GM19023 (cell line): ENCODE results near the gene SESN2.

Source experiments
- ATAC-seq: cut with Tn5 transposase; IDR thresholded peaks from one replicate; pipeline ENCODE4 v1.9.1; 2021; ENCODE audit warnings: mild to moderate bottlenecking, moderate library complexity; ENCODE audit not compliant: unreplicated experiment

SESN2 gene

DNA sequence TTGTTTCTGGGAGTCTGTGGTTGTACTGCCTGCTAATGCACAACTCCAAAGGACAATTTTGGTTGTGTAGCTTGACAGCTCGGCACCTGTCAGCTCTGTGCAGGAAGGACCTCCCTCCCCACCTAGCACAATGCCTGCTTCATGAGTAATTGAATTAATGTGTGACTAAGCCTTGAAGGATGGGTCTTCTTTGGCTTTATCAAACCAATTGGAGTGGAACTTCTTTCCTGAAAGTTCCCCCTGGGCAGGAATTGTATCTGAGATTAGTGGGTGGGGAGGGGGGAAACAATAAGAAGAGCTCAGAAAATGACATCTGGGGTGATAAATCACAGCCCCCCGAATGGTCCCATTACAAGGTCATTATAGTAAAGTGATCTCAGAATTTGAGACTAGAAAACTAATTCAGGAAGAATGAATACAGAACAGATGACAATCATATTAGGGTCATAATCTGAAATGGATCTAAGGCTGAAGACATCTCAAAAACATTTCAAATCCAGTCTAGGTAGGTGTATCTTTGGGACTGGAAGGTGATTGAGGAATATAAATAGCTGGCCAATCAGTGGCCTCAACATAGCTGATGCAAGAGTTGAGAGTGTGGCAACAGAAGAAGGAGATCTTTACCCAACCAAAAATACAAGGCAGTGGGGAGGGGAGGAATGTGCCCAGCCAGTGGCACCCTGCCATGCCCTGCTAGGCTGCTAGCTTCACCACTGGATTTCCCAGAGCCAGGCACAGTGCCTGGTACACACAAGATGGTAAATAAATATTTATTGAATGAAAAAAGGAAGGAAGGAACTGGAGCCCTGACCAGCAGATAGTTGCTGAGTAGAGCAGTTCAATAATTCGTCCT, 10.1 kb upstream of the SESN2 start:
- ATAC-seq, result no peak

DNA sequence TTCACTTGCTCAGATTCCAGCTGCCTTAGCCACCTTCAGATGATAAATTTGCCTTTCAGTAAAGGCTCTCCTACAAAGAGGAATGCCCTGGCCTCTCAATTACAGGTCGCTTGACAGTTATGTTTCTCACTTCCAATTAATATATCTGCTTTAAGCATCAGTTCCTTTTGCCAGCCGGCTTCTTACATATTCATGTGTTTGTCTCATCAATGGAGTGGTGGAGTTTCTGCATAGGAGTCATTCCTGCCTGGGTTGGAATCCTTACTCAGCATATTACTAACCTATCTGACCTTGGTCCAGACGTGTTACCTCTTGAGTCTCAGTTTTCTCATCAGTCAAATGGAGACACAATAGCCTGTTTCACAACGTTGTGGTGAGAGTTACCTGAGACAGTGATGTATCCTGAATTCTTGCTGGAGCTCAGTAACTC, 9.4 kb upstream of the SESN2 start:
- no peak for ATAC-seq

GRCh38 chr1:28256197-28256827, 3.0 kb upstream of the SESN2 start:
- no peak for ATAC-seq

DNA sequence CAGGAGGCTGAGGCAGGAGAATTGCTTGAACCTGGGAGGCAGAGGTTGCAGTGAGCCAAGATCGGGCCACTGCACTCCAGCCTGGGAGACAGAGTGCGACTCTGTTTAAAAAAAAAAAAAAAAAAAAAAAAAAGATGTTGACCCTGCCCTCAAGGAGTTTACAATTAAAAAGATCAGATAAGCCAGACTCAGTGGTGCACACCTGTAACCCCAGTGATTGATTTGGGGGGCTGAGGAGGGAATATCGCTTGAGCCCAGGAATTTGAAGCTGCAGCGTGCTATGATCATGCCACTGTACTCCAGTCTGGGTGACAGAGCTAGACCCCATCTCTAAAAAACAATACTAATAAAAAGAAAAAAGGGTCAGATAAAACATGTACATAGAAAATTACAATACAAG, 1.6 kb upstream of the SESN2 start:
- no peak for ATAC-seq

DNA sequence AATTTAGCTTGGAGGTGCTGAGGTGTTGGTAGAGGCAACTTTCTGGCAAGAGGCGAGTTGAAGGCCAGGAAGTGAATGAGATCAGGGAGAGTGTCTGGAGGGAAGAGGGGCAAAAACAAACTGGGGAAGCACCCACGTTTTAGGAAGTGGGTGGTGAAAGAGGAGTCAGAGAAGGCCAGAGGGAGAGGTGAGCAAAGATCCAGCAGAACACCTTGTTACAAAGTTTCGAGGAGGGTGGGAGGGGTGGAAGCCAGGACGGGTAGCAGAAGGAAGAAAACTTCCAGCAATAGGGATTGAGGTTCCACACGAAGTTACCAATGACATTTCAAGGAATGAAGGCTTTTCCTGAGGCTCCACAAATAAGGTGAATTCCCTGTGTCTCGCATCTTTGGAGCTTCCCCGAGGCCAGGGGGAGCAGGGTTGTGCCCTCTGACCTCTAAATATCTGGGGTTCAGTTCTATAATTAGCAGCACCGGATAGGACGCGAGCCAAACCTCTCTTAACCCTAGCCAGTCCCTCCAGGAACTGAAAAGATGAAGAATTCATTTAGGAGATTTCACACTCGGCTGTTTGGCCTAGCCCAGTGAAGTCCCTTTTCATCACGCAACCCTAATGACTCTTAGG, 578 bp upstream of the SESN2 start:
- no peak for ATAC-seq

DNA sequence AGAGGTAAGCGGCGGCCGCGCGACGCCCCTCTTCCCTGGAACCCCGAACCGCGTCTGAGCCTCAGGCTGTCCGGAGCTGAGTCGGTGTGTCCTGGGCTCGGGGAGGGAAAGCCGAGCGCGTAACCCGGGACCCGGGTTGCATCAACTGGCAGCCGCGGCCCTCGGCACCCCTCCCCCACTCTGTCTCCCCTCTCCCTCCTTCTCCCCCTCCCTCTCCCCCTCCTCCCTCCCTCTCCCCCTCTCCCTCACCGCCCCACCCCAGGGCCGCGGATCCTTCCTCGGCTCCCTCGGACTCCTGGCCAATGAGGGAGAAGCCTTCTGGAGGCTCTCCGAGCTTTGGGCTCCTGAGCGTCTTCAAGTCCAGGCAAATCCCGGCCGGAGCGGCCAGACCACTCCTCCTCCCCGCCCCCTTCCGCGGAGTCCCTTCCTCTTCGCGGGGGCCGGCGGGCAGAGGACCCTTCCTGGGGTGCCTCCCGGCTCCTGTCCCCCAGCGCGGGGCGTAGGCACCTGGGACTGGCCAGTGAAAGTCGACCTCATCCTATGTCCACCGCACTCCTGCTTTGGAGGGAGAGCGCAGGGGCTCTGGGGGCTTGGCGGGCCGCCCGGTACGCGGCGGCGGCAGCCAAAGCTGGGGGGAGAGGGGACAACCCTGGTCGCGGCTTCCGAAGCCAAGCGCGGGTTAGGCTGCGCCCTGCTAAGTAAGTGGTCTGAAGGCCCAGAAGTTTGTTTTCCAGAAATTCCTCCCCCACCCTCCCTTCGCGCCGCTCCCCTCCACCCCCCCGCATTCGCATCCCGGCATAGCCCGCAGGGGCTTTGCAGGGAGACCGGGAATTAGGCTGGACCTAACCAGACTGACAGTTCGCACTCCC, 850 bp downstream of the SESN2 start:
- peak; percentile 6 for ATAC-seq

- ATAC-seq, result no peak
Measured at GRCh38 chr1:28260803-28261174, 1.5 kb downstream of the SESN2 start.

GRCh38 chr1:28264897-28265296, 5.6 kb downstream of the SESN2 start:
- ATAC-seq, result no peak

GRCh38 chr1:28265577-28265976, 6.3 kb downstream of the SESN2 start:
- no peak for ATAC-seq

DNA sequence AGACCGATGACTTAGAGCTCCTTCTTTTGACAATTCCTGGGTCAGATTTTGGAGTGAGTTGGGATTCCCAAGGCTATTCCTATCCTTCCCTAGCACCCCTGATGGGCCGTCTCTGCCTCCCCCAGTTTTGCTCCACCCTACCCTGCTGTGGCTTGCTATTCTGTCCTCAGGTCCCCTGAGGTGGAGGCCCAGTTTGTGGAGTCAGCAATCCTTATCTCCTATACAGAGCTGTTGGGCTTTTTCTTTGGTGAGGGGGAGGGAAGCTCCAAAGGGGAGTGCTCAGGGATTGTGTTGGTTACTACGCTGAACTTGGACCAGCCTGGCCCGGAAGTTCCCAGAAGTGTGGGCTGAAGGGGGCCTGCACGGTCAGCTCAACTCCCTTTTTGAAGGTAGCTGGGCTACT, 7.6 kb downstream of the SESN2 start:
- no peak for ATAC-seq

DNA sequence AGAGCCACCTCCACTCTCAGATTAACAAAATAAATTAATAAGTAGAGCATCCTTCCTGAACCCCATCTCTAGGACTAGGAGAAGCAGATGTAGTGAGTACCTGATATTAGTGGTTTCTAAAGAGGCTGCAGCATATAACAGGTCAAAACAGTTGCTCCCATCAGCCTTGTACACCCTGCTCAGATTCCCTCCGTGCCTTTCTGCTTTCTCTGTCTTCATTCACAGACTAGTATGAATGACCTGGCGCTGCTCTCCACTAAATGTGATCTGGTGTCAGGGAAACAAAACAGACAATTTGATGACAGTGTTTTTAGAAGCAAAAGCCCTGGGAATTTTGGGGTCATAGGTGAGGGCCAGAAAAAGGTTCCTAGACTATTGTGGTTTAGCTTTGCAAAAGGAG, 8.3 kb downstream of the SESN2 start:
- ATAC-seq, result no peak

GRCh38 chr1:28269529-28269928, 10.2 kb downstream of the SESN2 start:
- ATAC-seq, result no peak

DNA sequence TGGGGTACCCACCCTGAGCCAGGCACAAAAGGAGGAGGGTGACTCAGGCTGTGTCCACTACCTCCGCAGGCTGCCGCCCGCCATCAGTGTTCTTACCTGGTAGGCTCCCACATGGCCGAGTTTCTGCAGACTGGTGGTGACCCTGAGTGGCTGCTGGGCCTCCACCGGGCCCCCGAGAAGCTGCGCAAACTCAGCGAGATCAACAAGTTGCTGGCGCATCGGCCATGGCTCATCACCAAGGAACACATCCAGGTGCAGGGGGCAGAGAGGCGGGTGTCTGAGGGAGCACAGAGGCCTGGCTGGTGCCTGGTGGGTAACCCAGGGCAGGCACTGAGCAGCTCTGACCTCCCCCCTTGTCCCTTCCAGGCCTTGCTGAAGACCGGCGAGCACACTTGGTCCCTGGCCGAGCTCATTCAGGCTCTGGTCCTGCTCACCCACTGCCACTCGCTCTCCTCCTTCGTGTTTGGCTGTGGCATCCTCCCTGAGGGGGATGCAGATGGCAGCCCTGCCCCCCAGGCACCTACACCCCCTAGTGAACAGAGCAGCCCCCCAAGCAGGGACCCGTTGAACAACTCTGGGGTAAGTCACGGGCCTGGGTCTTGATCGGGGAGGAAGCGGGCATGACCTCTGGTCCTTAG, 13.0 kb downstream of the SESN2 start:
- no peak for ATAC-seq

- ATAC-seq, result no peak
Measured at GRCh38 chr1:28273216-28273860, 14.0 kb downstream of the SESN2 start.

DNA sequence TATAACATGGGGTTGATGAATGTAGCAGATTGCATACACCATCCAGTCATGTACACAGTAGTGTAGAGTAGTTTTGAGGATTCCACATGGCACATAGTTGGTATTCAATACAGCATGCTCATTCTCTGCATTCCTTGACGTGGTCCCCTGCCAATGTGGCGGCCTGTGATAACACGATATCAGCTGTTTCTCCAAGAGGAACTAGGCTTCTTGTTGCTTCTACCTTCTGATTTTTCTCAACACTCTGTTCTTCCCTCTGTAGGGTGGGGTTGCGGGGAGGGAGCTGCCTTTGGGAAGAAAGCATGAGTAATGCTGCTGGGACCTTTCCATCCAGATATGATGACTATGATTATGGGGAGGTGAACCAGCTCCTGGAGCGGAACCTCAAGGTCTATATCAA, 19.4 kb downstream of the SESN2 start:
- no peak for ATAC-seq

DNA sequence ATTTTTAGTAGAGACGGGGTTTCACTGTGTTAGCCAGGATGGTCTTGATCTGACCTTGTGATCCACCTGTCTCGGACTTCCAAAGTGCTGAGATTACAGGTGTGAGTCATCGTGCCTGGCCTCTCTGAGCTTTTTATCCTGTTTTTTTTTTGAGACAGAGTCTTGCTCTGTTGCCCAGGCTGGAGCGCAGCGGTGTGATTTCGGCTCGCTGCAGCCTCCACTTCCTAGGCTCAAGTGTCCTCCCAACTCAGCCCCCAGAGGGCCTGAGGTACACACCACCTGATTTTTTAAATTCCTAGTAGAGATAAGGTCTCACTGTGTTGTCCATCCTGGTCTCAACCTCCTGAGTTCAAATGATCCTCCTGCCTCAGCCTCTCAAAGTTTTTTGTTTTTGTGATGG, 20.4 kb downstream of the SESN2 start:
- no peak for ATAC-seq

- ATAC-seq, result no peak
Measured at GRCh38 chr1:28280501-28280900, 21.2 kb downstream of the SESN2 start.

DNA sequence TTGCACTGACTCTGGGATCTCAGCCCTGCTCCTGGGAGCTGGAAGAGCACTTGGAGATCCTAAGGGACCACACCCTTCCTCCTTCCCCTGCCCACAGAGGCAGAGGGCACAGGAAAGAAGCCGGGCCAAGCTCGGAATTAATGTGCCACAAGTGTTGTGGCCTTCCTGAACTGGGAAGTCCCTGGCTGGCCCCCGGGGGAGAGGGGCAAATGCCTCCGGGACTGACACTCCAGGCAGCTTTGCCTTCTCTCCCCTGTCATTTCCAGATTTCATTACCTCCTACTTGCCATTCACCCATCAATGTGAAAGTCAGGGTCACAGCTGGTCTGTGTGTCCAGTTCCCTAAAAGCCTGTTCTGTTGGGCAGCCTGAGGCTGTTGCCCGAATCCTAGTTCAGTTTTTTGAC, 21.7 kb downstream of the SESN2 start:
- ATAC-seq, result no peak

GRCh38 chr1:28281608-28282425, 22.5 kb downstream of the SESN2 start:
- ATAC-seq, result no peak
